ENCODE results near the gene PCMTD2. TPM values are rescaled to one million over a fixed set of nuclear protein-coding genes. Genes with fewer than 3 reads are reported as not detected.

The PCMTD2 gene
- polyA plus RNA-seq, 10 donors: 44.3 to 89.0 (median 58.3) TPM

DNA sequence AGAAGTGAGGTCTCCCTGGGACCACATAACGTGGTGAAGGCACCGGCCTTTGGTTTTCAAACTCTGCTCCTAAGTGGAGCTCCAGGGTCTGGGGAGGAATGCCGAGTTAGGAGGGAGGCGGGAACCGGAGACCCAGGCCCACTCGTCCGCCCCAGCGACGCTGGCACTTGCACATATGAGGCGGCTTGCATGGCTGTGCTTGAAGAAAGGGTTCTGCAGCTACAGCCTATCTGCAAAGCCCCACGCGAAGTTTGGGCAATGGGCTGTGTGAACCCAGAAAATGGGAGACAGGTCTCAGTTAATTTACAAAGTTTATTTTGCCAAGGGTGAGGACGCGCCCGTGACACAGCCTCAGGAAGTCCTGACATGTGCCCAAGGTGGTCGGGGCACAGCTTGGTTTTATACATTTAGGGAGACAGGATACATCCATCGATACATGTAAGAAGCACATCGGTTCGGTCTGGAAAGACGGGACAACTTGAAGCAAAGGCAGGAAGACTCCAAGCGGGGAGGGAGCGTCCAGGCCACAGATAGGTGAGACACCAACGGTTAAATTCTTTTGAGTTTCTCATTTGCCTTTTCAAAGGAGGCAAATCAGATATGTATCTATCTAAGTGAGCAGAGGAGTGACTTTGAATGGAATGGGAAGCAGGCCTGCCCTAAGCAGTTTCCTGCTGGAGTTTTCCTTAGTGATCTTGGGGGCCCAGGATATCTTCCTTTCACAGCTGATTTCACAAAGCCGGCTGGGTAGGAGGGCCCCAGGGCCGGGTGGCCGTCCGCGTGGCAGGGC, 782 bp upstream of the PCMTD2 start:
- DNase-seq: peak in 1 of 3 donors; percentile 18

DNA sequence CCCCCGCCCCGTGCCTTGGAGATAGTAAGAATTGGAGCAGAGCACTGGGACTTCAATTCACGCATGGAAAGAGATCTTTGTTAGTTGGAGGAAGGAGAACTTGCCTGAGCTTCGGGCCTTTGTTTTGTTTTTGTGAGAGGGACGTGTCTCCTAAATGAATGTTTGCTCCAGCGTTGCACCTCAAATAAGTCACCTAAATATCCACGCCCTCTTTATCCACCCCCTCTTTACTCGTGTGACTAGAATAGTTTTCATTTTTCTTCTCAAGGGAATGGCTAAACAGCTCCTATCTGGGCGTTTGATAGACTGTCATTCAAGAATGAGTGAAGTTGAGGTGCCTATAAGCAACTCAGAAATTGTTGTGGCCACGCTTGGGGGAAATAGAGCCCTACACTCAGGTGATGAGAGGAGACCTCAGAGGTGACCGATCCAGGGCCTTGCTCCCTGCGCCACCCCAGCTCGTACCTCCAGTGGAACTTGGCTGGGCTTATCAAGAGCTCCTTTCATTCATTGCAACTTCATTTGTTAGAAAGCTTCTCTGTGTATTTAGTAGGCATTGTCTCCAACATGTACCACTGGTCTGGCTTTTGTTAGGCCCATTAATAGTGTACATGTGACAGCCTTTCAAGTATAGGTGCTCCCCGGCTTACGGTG, 861 bp downstream of the PCMTD2 start:
- DNase-seq: no peak

DNA sequence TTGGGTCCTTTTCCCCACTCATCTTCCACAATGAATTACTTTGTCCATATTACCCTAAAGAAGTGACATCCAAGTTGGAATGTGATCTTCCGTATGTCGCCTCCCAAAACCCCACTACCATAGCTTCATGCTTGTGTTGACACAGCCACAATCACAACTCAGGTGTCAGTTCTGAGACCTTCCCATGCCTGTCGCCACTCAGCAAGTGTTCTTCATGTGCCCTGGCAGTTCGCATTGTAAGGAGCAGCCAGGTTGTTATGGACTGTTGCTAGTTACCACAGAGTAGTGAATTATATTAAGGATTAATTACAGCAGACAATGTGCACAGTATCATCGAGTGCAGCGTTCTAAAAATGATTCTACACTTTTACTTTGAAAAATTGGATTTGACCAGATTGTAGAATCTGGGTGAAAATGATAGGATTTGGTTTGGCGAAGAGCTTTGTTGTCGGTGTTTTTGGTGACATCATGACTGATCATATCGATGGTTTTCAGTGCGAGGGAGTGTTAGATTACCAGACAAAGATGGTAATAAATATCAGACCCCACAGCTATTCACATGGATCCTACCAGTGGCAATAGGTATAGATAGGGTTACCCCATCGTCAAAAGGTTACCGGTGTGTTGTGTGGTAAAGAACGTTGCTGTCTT, 1.7 kb downstream of the PCMTD2 start:
- no peak for DNase-seq

DNA sequence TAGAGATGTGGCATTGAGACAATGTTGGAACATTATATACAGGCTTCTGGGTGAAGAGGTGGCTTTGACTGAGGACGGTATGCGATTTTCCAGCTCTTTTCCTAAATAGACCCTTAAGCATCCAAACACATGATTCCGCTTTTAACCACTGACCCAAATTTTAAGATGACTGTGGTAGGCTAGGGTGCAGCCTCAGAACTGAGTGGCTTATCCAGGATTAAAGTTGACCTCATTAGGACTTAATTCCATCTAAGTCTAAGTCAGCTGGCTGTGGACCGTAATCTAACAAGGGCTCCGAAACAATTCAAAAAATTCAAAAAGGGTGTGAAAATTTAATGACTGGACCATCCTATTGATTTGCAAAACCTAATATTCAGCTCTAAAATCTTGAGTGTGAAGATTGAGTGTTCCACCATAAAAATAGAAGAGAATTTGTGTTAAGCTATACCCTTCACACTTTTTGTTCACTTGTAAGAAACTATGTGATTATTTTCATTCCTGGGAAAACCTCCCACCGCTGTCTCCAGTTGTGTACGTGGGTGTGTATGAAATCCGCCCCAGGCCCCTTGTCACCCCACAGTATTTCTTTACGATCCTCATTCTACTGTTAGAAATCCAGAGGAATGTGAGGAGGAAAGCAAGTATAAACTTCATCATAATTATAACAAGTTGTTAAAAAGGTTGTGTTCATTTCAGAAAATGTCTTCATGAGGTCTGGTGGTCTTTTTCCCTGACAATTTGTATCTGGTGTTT, 2.7 kb downstream of the PCMTD2 start:
- DNase-seq: no peak

DNA sequence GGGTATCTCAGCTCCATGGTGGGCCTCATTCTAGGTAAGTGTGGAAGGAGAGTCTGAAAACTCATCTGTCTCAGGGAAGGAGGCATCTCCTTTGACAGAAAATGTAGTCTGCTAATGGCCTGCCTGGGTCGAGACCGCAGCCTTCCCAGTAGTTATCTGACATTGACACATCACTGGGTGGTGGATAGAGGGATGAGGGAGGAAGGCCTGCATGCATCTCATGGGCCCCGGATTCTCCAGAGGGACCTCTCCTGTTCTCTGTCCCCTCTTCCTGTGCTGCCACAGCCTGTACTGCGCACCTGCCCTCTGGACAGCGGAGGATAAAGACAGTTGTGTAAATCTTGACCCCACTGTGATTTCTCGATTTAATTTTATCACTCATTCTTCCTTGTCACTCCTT, 4.7 kb downstream of the PCMTD2 start:
- DNase-seq: no peak

DNA sequence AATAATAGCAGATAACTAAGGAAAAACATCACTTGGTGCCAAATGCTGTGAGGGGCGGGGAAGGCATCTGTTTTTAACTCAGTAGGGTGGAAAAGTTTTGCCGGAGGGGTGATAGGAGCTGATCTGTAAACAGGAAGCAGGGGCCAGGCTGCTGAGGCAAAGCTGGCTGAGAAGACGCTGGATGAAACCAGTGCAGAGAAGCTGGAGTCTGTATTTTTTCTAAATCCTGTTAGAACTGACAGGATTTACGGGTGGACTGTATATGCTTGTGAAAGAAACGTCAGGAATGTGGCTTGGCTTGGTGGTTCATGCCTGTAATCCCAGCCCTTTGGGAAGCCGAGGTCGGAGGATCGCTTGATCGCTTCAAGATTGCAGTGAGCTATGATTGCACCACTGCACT, 5.6 kb downstream of the PCMTD2 start:
- DNase-seq: peak; percentile 13 to 65 (median 31)

DNA sequence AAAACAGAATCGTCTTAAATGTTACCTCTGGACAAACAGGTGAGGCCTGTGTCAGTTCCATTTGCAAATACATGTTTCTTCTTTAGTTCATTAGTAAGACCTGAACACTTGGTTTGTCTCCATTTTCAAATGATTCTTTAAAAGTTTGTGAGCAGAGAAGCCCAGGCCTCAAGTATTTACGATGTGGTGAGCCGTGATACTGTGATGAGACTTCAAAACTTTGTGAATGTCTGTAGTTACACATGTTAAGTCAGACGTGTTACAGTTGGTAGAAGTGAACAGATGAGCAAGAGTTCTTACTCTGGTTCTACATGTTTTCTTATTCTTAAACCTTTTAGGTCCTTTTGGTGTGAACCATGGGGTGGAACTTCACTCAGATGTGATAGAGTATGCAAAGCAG, 8.5 kb downstream of the PCMTD2 start:
- no peak for DNase-seq

DNA sequence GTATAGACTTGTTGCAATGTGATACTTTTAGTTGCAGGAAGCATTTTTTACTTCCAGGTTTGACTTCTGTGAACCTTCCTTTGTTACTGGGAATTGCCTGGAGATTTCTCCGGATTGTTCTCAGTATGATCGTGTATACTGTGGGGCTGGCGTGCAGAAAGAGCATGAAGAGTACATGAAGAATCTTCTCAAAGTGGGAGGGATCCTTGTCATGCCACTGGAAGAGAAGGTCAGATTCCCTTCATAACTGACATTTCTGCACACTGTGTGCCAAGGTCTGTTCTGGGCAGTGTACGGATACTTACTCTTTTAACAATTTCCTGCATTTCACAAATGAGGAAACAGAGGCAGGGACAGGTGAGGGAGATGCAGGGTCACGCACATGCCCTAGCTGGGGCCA, 9.7 kb downstream of the PCMTD2 start:
- no peak for DNase-seq

DNA sequence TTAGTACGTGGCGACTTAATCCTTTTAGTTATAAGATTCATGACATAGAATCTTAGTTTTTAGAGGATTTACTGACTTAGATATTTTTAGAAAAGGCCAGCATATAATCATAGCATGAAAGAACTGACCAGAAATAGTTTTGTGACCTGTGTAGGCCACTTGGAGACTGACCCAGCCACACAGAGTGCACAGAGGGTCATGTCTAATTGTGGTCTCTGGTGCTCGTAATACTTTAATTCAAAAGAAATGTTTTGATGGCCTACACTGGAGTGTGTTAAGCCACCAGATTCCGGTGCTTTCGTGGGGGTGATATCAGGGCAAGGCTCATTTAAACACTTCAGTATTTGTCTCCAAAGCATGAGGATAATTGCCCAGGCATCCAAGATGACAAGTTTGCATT, 11.4 kb downstream of the PCMTD2 start:
- DNase-seq: no peak

DNA sequence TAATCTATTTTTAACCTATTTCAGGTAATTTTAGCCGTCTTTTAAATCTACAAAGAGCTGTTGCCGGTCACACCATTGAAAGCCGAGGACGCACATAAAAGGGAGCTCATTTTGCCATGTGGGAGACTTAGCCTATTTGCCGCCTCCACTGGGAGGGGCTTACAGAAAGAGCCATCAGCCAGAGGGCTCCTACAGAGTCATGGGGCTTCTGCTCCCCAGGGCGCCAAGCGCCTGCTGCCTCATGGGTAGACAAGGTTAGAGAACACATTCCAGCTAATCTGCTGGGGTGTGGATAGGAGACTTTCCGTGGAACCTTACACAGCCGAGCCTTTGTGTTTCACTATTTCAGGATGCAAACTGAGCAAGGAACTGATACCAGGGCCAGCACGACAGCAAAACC, 12.6 kb downstream of the PCMTD2 start:
- DNase-seq: no peak

DNA sequence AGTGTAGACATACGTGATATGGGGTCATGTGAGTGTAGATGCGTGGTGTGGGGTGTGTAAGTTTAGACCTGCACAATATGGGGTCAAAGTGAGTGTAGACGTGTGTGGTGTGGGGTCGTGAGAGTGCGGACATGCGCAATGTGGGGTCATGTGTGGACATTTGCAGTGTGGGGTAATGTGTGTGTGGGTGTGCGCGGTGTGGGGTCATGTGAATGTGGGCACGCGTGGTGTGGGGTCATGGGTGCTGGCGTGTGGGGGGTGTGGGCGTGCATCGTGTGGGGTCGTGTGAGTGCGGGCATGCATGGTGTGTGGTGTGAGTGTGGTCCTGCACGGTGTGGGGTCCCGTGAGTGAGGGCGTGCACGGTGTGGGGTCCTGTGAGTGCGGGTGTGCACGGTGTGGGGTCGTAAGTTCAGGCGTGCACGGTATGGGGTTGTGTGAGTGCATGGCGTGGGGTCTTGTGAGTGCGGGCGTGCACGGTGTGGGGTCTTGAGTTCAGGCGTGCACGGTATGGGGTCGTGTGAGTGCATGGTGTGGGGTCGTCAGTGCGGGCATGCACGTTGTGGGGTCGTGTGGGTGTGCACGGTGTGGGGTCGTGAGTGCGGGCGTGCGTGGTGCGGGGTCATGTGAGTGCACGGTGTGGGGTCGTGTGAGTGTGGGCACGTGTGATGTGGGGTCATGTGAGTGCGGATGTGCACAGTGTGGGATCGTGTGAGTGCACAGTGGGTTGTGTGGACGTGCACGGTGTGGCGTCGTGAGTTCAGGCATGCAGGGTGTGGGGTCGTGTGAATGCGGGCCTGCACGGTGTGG, 14.3 kb downstream of the PCMTD2 start:
- no peak for DNase-seq

DNA sequence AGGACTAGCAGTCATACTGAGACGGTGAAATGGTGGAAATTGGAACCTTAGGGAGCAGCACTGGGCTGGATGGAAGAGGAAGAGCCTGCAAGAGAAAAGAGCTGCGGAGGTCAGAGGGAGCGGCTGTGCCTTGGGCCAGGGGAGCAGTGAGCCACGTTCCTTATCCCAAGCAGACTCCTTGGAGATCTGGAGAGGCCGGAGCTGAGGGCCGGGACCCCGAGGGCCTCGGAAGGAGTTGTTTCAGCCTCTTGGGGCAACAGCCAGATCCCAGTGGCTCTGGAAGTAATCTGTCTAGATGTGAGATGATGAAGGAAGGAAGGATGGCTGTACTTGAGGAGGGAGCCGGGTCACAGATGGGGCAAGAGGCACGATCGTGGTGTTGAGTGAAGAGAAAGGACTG, 16.1 kb downstream of the PCMTD2 start:
- no peak for DNase-seq

DNA sequence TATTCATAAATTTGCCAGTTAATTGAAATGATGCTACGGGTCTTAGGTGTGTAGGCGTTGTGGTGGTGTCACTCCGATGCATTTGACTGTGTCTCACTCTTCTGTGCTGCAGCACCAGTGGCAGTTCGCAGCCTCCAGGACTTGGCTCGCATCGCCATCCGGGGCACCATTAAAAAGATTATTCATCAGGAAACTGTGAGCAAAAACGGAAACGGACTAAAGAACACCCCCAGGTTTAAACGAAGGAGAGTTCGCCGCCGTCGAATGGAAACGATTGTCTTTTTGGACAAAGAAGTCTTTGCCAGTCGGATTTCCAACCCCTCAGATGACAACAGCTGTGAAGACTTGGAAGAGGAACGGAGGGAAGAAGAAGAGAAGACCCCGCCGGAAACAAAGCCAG, 17.6 kb downstream of the PCMTD2 start:
- DNase-seq: no peak

DNA sequence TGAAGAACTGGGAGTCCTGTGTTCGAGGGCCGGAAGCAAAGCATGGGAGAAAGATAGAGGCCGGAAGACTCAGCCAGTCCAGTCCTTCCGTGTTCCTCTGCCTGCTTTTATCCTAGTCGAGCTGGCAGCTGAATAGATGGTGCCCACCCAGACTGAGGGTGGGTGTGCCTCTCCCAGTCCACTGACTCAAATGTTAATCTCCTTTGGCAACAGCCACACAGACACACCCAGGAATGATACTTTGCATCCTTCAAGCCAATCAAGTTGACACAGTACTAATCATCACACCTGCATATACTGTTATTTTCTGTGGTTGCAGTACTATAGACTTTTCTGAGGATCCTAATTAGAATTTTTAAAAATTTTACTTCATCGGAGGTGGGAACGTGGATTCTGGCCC, 21.3 kb downstream of the PCMTD2 start:
- DNase-seq: no peak

DNA sequence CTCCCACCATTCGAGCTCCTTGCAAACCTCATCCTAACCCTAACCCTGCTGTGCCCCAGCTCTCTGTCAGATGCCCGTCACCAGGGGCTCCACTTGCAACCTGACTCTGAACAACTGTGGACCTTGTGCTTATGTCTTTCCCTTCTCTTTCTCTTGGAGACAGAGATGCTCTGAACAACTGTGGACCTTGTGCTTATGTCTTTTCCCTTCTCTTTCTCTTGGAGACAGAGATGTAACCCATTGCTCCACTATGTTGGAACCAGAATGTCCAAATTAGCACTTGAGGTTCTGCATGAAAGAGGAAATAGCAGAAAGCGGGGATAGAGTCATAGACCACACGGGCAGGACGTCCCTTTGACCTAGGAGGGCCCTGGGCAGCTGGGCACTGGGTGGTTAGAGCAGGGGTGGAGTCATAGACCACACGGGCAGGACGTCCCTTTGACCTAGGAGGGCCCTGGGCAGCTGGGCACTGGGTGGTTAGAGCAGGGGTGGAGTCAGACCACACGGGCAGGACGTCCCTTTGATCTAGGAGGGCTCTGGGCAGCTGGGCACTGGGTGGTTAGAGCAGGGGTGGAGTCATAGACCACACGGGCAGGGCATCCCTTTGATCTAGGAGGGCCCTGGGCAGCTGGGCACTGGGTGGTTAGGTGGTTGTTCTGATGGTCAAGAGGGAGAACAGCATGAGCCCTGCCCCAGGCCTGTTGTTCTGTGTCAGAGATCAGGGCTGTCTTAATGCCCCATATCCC, 22.2 kb downstream of the PCMTD2 start:
- no peak for DNase-seq

DNA sequence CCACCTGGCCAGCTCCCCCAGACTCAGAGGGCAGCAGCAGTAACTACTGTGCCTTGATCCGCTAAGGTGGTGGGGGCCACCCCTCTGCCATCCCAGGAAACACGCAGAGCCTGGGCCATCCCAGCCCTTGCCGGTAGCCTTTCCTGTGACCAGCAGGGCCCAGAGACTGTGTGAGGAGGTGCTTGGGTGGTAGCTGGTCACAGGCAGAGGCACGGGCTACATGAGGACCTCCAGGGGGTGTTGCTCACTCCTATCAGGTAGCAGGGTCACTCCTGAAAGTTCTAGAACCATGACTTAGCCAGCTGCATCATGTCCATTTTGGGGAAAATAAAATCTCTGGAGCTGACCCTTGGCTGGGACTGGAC, 22.8 kb downstream of the PCMTD2 start:
- no peak for DNase-seq

DNA sequence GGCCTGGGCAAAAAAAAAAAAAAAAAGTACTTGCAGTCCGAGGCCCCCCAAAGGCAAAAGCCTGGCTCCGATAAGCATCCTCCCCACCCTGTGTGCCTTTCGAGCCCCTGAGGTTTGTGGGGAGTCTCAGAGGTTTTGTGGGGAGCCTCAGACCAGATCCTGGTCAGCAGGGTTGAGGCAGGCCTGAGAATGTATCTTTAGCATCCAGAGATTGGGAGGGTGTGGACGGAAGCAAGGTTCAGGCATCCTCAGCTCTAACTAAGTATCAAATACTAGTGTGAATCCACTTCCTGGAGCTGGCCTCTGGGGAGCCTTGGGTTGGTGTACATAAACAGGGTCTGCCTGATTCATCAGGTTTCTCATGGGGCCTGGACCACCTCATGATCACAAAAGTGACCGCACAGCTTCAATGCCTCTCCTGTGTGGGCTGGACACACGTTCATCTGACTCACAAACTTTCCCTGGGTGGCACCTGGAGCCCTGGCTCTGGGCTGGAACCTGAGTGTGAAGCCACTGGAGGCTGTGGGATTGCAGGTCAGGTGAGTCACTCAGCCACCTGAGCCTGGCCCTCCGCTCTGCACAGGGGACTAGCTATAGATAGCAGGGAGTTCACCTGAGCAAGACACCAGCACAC, 24.4 kb downstream of the PCMTD2 start:
- no peak for DNase-seq

DNA sequence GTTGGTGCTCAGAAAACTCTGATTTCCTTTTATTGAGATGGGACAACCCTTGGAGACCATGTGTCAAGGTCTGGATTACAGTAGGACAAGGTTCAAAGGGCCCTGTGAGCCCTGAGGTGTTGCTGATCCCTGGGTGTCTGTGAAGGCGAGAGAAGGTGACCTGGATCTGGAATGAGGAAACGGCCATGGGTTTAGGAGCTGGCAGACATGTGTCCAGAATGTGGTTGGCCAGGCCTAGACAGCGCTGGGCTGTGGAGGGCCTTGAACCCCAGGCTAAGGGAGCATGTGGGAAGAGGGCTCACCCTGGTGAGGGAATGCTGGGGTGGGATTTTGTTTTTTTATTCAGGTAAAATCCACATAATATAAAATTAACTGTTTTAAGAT, 24.9 kb downstream of the PCMTD2 start:
- no peak for DNase-seq

DNA sequence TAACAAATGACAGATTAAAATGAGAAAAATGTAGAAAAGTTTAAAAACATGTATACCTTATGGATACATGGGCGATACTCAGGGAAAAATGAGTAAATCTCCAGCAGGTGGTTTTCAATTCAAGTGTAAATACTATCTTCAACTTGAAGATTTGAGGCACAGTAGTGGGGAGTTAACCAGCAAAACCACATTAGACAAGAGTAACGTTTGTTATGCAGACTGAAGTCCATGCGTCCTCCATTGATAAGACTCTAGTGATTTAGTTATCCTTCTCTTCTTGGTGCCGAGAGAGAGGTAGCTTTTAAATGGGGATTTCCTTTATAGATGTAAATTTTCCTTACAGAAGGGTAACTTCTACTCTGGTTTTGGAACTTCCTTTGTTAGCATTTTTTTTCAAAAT, 28.1 kb downstream of the PCMTD2 start:
- DNase-seq: no peak

Data from muscle of back (tissue), 11 donors.